Measurements from ENCODE around the gene PRIM2. TPM values are rescaled to one million over a fixed set of nuclear protein-coding genes. Genes with fewer than 3 reads are reported as not detected.
"Not testable (repeated sequence)": the region's sequence is repeated elsewhere in the genome, so short reads cannot be mapped to it uniquely, and the experiment has no call there.

PRIM2 gene
- total RNA-seq, 1 experiment from 2014 or later = 24.7 TPM

GRCh38 chr6:57352596-57352995 is 35.2 kb downstream of the PRIM2 start:
- H3K4me3 ChIP-seq (ENCODE audit: low read depth, low read length); H3K9me3 Mint-ChIP-seq (ENCODE audit: unreplicated experiment); H3K36me3 Mint-ChIP-seq (ENCODE audit: insufficient read depth, unreplicated experiment); H3K9me3 ChIP-seq; DNase-seq; H3K27me3 Mint-ChIP-seq (ENCODE audit: insufficient read depth, unreplicated experiment); BruUV-seq (replicated peaks); CTCF ChIA-PET; H3K4me3 Mint-ChIP-seq (ENCODE audit: unreplicated experiment); H3K27ac Mint-ChIP-seq (ENCODE audit: unreplicated experiment); POLR2A ChIA-PET; H3K36me3 ChIP-seq (ENCODE audit: control insufficient read depth, insufficient read depth, low read length); H3K4me1 ChIP-seq; intact Hi-C loops (cut with micrococcal nuclease; ENCODE audit: unreplicated experiment); H3K4me1 Mint-ChIP-seq (ENCODE audit: low read depth, unreplicated experiment); H3K27me3 ChIP-seq (replicated peaks; ENCODE audit: control insufficient read depth, insufficient read depth, low read length): not testable (repeated sequence)

GRCh38 chr6:57358319-57358718 is 40.9 kb downstream of the PRIM2 start:
- H3K4me1 ChIP-seq; BruUV-seq (replicated peaks); H3K27me3 Mint-ChIP-seq (ENCODE audit: insufficient read depth, unreplicated experiment); H3K9me3 Mint-ChIP-seq (ENCODE audit: unreplicated experiment); intact Hi-C loops (cut with micrococcal nuclease; ENCODE audit: unreplicated experiment); H3K36me3 Mint-ChIP-seq (ENCODE audit: insufficient read depth, unreplicated experiment); H3K27me3 ChIP-seq (replicated peaks; ENCODE audit: control insufficient read depth, insufficient read depth, low read length); H3K4me3 ChIP-seq (ENCODE audit: low read depth, low read length); DNase-seq; H3K36me3 ChIP-seq (ENCODE audit: control insufficient read depth, insufficient read depth, low read length); H3K4me1 Mint-ChIP-seq (ENCODE audit: low read depth, unreplicated experiment); H3K27ac Mint-ChIP-seq (ENCODE audit: unreplicated experiment); H3K9me3 ChIP-seq; CTCF ChIA-PET; POLR2A ChIA-PET; H3K4me3 Mint-ChIP-seq (ENCODE audit: unreplicated experiment): not testable (repeated sequence)

- CTCF ChIA-PET = interaction anchor here (0.5 kb wide), 1 partner anchor 457 kb away, joined by 4 read pairs; no protein-coding TSS in a partner anchor
- BruUV-seq (replicated peaks); H3K4me3 ChIP-seq (ENCODE audit: low read depth, low read length); H3K9me3 ChIP-seq; intact Hi-C loops (cut with micrococcal nuclease; ENCODE audit: unreplicated experiment); H3K9me3 Mint-ChIP-seq (ENCODE audit: unreplicated experiment); H3K36me3 Mint-ChIP-seq (ENCODE audit: insufficient read depth, unreplicated experiment); H3K4me1 ChIP-seq; H3K27me3 Mint-ChIP-seq (ENCODE audit: insufficient read depth, unreplicated experiment); H3K27ac Mint-ChIP-seq (ENCODE audit: unreplicated experiment); H3K27me3 ChIP-seq (replicated peaks; ENCODE audit: control insufficient read depth, insufficient read depth, low read length); H3K4me1 Mint-ChIP-seq (ENCODE audit: low read depth, unreplicated experiment); H3K36me3 ChIP-seq (ENCODE audit: control insufficient read depth, insufficient read depth, low read length); H3K4me3 Mint-ChIP-seq (ENCODE audit: unreplicated experiment); DNase-seq; POLR2A ChIA-PET: not testable (repeated sequence)
Observed at GRCh38 chr6:57359766-57360165, 42.3 kb downstream of the PRIM2 start.

GRCh38 chr6:57362340-57362739 is 44.9 kb downstream of the PRIM2 start:
- DNase-seq; H3K36me3 ChIP-seq (ENCODE audit: control insufficient read depth, insufficient read depth, low read length); H3K4me3 Mint-ChIP-seq (ENCODE audit: unreplicated experiment); H3K9me3 ChIP-seq; intact Hi-C loops (cut with micrococcal nuclease; ENCODE audit: unreplicated experiment); H3K4me1 ChIP-seq; H3K4me1 Mint-ChIP-seq (ENCODE audit: low read depth, unreplicated experiment); H3K4me3 ChIP-seq (ENCODE audit: low read depth, low read length); H3K27ac Mint-ChIP-seq (ENCODE audit: unreplicated experiment); CTCF ChIA-PET; POLR2A ChIA-PET; H3K27me3 Mint-ChIP-seq (ENCODE audit: insufficient read depth, unreplicated experiment); BruUV-seq (replicated peaks); H3K27me3 ChIP-seq (replicated peaks; ENCODE audit: control insufficient read depth, insufficient read depth, low read length); H3K9me3 Mint-ChIP-seq (ENCODE audit: unreplicated experiment): not testable (repeated sequence)
- H3K36me3 Mint-ChIP-seq (ENCODE audit: insufficient read depth, unreplicated experiment) = peaks cover 10% of the 10 kb centered on the region

GRCh38 chr6:57365076-57365583 is 47.7 kb downstream of the PRIM2 start:
- H3K9me3 Mint-ChIP-seq (ENCODE audit: unreplicated experiment); H3K4me3 Mint-ChIP-seq (ENCODE audit: unreplicated experiment); H3K9me3 ChIP-seq; DNase-seq; H3K27ac Mint-ChIP-seq (ENCODE audit: unreplicated experiment); CTCF ChIA-PET; H3K36me3 ChIP-seq (ENCODE audit: control insufficient read depth, insufficient read depth, low read length); H3K4me1 Mint-ChIP-seq (ENCODE audit: low read depth, unreplicated experiment); H3K27me3 ChIP-seq (replicated peaks; ENCODE audit: control insufficient read depth, insufficient read depth, low read length); H3K4me1 ChIP-seq; intact Hi-C loops (cut with micrococcal nuclease; ENCODE audit: unreplicated experiment); H3K27me3 Mint-ChIP-seq (ENCODE audit: insufficient read depth, unreplicated experiment); H3K4me3 ChIP-seq (ENCODE audit: low read depth, low read length); BruUV-seq (replicated peaks); POLR2A ChIA-PET: not testable (repeated sequence)
- H3K36me3 Mint-ChIP-seq (ENCODE audit: insufficient read depth, unreplicated experiment) = peaks cover 10% of the 10 kb centered on the region

- intact Hi-C loops (cut with micrococcal nuclease; ENCODE audit: unreplicated experiment); DNase-seq; H3K4me3 ChIP-seq (ENCODE audit: low read depth, low read length); H3K4me1 ChIP-seq; H3K36me3 Mint-ChIP-seq (ENCODE audit: insufficient read depth, unreplicated experiment); H3K4me3 Mint-ChIP-seq (ENCODE audit: unreplicated experiment); H3K4me1 Mint-ChIP-seq (ENCODE audit: low read depth, unreplicated experiment); H3K27me3 ChIP-seq (replicated peaks; ENCODE audit: control insufficient read depth, insufficient read depth, low read length); H3K27me3 Mint-ChIP-seq (ENCODE audit: insufficient read depth, unreplicated experiment); H3K9me3 Mint-ChIP-seq (ENCODE audit: unreplicated experiment); H3K36me3 ChIP-seq (ENCODE audit: control insufficient read depth, insufficient read depth, low read length); CTCF ChIA-PET; BruUV-seq (replicated peaks); H3K9me3 ChIP-seq; POLR2A ChIA-PET; H3K27ac Mint-ChIP-seq (ENCODE audit: unreplicated experiment): not testable (repeated sequence)
Observed at GRCh38 chr6:57368965-57369731, 51.7 kb downstream of the PRIM2 start.

- DNase-seq; intact Hi-C loops (cut with micrococcal nuclease; ENCODE audit: unreplicated experiment); H3K4me3 ChIP-seq (ENCODE audit: low read depth, low read length); H3K9me3 ChIP-seq; H3K4me3 Mint-ChIP-seq (ENCODE audit: unreplicated experiment); H3K4me1 ChIP-seq; H3K36me3 Mint-ChIP-seq (ENCODE audit: insufficient read depth, unreplicated experiment); BruUV-seq (replicated peaks); CTCF ChIA-PET; H3K27ac Mint-ChIP-seq (ENCODE audit: unreplicated experiment); H3K27me3 ChIP-seq (replicated peaks; ENCODE audit: control insufficient read depth, insufficient read depth, low read length); H3K4me1 Mint-ChIP-seq (ENCODE audit: low read depth, unreplicated experiment); H3K27me3 Mint-ChIP-seq (ENCODE audit: insufficient read depth, unreplicated experiment); H3K36me3 ChIP-seq (ENCODE audit: control insufficient read depth, insufficient read depth, low read length); POLR2A ChIA-PET; H3K9me3 Mint-ChIP-seq (ENCODE audit: unreplicated experiment): not testable (repeated sequence)
Observed at GRCh38 chr6:57371779-57372178, 54.3 kb downstream of the PRIM2 start.

Data from Caco-2 (cell line).